CD4-positive, alpha-beta T cell treated with Interferon alpha-2 for 1 hour (primary cell): ENCODE results near the gene ADORA2B.
"Not testable (repeated sequence)": the region's sequence is repeated elsewhere in the genome, so short reads cannot be mapped to it uniquely, and the experiment has no call there.

Experiments
- DNase-seq, 2 donors: peaks; one replicate each; pipeline ENCODE4 v3.0.0-alpha.2; 2020 to 2022

The ADORA2B gene

DNA sequence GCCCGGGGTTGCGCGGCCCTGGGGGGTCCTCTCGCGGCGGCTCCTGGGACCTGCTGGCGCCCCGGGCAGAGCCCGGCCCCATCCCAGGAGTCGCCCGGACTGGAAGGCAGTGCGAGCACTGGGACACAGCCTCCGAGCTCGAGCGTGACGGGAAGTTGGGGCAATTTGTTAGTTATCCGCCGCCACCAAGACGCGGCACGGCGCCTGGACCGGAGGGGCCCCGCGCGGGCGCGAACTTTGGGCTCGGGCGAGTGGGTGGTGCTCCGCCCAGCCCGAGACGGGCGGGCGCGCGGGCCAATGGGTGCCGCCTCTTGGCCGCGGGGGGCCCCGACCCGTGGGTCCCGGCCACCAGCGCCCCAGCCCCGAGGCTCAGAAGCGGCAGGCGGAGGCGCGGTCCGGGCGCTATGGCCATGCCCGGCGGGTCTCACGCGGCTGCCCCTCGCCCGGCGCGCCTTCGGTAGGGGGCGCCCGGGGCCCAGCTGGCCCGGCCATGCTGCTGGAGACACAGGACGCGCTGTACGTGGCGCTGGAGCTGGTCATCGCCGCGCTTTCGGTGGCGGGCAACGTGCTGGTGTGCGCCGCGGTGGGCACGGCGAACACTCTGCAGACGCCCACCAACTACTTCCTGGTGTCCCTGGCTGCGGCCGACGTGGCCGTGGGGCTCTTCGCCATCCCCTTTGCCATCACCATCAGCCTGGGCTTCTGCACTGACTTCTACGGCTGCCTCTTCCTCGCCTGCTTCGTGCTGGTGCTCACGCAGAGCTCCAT lies at the start of gene ADORA2B:
Gene ADORA2B, plus strand, starts transcription at position 372 of the 768 bp plus-strand sequence. Its CDS starts 119 bp downstream, at position 491.
- peak; percentile 24 to 36 for DNase-seq

DNA sequence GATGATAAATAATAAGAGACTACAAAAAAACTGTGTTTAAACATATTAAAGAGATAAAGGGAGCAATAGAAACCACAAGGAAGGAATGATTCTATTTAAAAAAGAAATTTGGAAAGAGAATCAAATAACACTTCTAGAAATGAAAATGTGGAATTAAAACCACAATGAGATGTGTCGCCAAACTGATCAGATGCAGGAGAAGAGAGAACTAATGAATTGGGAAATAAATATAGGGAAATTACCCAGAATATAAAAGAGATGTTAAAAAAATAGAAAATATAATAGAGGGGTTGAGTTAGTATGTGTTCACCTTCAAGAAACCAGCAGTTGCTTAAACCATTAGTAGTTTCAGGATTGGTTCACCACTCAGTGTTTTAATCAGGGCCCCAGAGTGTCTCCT lies 48.7 kb upstream of the ADORA2B start:
- no peak for DNase-seq

DNA sequence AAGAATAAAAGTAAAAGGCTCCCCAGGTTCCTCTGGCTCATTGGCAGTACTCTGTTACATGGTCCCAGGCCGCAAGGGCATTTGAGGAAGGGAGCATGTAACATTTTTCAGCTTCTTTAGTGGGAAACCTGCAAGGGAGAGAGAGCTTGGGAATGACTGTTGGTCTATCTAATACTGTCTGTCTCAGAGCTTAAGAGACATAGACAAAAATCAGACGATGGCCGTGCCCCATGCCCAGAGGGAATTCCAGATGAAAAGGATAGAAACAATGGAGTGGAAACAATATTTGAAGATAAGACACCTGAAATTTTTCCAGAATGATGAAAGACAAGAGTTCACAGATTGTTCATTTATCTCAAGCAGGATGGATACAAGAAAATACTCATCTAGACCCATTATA lies 48.1 kb upstream of the ADORA2B start:
- DNase-seq: no peak

DNA sequence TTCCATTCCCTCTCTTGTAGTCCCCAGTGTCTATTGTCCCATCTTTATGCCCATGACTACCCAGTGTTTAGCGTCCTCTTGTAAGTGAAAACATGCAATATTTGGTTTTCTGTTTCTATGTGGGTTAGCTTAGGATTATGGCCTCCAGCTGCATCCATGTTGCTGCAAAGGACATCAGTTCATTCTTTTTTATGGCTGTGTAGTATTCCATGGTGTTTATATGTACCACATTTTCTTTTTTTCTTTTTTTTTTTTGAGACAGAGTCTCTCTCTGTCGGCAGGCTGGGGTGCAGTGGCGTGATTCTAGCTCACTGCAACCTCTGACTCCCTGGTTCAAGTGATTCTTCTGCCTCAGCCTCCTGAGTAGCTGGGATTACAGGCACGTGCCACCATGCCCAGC lies 45.3 kb upstream of the ADORA2B start:
- DNase-seq: not testable (repeated sequence)

DNA sequence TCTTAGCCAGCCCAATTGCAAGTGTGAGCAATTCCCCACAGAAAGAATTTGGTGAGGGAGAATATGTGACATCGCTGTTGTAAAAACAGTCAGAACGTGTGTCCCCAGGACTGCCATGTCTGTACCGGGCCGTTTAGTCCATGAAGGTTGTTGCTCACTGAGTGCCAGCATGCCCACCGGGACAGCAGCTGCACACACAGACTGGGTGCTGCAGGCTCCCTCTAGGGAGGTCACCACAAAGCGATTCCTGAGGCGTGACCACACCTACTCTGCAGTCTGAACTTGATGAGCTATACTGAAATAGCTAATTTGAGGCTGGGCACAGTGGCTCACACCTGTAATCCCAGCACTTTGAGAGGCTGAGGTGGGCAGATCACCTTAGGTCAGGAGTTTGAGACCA lies 44.1 kb upstream of the ADORA2B start:
- DNase-seq: no peak

DNA sequence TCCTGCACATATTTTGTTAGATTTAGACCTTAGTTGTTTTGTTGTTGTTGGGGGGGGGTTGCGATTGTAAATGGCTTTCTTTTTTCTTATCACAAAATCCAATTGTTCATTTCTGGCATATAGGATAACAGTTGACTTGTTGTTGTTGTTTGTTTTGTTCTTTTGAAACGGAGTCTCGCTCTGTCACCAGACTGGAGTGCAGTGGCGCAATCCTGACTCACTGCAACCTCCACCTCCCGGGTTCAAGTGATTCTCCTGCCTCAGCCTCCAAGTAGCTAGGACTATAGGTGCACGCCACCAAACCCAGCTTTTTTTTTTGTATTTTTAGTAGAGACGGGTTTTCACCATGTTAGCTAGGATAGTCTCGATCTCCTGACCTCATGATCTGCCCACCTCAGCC lies 39.7 kb upstream of the ADORA2B start:
- DNase-seq: not testable (repeated sequence)

DNA sequence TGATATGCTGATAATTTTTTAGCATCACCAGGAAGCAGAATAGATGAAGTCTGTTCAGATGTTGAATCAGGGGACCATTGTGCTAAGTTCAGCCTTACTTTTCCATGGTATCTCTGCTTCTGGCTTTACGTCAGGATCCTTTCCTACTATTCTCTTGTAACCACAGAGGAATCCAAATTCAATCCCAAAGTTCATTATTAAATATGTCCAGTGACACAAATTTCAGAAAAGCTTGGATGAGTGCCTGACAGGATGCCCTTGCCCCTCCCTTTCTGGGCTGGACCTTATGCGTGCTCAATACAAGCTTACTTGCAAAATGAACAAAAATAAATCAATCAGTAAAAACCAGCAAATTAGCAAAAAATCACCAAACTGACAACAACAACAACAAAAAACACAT lies 37.6 kb upstream of the ADORA2B start:
- no peak for DNase-seq

DNA sequence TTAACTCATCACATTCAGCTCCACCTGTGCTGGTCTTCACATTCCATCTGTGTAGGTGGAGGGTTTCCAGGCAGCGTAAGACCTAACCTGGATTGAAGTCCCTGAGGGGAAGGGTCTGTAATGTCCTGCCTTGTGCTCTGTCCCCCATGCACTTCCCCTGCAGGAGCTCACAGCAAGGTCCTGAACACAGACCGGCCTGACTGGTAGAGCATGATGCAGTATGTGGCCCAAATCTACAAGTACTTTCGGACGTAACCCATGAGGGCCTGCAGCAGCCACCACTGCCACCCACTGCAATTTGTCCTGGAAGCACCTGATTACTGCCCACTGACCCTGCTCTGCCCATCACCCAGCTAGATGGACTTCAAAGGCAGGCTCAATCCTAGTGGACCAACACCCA lies 36.6 kb upstream of the ADORA2B start:
- DNase-seq: no peak

DNA sequence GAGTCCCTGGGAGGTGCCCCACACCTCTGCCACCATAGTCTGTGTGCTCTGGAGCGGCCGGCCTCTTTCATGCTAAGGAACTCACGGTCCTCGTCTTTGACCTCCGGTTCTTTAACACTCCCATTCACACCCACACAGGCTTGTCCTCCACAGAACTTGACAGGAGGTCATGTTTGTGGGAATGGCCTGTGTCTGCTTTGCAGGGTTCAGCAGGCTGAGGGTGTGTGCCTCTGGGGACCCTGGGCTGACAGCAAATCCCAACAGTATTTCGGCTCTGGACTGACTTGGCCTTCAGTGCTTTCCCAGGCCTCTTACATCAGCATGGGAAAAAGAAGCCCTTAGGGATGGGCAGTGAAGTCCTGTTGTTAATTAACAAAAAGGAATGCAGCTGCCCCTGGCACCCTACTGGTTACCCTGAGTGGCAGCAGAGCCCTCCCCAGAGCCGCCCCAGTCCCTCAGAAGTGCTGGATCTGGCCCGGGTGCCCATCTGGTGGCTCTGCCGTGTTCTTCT lies 35.4 kb upstream of the ADORA2B start:
- no peak for DNase-seq

DNA sequence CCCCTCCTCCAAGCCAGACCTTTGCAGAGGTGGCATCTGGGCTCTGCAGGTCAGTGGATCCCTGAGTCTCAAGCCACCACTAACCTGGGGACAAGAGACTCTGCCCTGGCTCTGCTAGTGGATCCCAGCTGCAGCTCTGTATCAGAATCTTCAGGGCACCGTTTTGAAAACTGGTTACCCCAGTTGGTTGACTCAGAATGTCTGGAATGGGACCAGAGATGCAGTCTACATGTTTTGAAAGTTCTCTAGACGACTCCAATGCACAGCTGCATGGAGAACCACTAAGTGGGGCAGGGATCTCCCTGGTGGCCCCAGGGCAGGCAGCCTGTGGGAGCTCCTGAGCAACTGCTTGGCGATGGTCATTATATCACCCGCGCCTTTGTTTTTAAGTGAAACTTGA lies 34.1 kb upstream of the ADORA2B start:
- no peak for DNase-seq

DNA sequence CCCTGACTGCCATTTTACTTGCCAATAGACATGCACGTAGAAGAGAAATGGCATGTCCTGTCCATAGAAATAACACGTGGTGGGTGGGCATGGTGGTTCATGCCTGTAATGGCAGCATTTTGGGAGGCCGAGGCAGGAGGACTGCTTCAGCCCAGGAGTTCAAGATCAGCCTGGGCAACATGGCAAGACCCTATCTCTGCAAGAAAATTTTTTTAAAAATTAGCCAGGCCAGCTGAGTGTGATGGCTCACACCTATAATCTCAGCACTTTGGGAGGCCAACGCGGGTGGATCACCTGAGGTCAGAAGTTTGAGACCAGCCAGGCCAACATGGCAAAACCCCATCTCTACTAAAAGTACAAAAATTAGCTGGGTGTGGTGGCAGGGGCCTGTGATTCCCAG lies 33.2 kb upstream of the ADORA2B start:
- DNase-seq: not testable (repeated sequence)

DNA sequence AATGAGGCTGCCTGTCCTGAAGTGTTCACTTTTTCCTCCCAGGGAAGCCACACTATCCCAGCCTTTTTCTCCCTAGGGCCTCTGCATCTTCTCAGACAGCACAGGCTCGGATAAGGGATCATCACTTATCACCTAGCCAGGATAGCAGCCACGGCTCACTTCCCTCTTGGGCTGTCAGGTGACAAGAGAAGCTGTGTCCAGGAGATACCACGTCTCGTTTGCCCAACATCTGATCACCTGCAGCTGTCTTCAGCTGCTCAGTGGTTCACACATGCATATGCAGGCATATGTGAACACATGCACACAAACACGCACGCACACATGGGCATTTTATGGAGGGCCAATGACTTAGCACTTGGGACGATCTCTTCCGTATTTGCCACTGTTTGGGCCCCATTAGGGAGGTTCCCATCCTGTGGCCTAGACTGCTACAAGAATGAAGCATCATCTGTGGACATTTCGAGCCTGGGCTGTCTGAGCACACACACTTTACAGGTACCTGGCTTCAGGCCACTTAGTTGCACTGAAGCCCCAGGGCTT lies 32.4 kb upstream of the ADORA2B start:
- no peak for DNase-seq

DNA sequence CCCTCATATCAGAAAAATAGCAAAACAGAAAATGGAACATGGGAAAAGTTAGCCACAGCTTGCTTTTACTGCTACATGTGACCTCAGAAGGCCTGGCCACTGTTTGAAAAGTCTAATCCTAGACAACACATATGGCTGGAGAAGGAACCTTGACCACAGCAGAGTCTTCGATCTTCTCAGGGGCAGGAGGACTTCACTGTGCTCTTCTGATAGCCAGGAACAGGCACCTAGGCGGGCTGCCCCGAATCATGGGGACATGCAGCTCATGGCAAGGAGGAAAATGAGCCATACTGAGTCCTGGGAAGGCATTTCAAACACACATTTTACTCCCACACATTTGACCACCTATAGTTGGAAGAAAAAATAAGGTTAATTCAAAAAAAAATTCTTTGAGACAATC lies 31.1 kb upstream of the ADORA2B start:
- DNase-seq: no peak

DNA sequence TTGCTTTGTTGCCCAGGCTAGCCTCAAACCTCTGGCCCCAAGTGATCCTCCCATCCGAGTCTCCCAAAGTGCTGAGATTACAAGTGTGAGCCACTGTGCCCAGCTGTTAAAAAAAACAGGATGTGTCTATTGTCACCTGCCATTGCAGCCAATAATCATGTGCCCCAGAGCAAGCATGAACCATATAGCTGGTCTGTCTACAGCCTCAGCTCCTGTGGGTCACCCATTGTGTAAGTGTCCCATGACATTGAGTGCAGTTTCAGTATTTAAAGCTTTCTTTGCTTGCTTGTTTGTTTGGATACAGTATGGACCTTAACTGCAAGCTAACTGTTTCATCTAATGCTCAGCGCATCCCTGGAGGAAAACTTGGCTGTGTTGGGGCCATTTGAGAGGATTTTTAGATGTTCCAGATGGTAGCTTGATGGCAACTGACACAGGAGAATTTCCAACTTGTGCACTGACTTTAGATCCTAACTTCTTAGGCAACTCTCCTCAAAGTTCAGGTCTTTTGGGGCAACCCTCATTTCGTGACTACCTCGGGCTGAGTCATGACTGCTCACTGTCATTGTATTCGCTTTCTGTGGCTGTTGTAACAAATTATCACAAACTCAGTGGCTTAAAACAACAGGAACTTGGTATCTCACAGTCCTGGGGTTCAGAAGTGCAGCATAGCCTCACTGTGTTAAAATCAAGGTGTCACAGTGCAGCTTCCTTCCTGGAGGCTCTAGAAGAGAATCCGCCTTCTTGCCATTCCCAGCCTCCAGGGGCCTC lies 30.3 kb upstream of the ADORA2B start:
- no peak for DNase-seq

DNA sequence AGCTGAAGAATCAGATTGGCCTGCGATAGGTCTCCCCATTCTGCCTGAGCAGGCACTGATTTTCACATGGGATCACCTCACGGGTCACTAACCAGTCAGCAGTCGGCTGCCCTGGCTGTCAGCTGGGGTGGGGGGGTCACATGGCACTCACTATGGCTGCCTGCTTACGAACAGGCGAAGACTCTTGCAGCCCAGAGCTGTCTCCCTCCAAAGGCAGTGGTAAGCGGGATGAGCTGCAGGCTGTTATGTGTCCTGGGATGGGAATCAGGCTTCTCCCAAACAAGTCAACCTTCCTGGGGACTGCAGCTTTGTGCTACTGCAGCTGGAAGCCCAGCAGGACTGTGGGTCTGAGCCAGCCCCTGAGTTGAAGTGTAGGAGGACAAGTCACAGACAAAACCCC lies 29.0 kb upstream of the ADORA2B start:
- no peak for DNase-seq

DNA sequence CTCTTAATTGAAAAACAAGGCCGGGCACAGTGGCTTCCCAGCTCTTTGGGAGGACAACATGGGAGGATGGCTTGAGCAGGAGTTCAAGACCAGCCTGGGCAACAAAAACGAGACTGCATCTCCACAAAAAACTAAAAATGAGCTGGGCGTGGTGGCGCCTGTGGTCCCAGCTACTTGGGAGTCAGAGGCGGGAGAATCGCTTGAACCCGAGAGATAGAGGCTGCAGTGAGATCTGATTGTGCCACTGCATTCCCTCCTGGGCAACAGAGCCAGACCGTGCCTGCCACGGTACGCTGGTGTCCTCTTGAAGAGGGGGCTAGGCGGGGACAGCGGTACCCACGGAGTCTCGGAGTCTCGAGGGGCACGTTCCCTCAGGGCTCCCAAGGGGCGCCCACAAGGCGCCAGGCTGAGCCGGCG lies 27.9 kb upstream of the ADORA2B start:
- DNase-seq: no peak

DNA sequence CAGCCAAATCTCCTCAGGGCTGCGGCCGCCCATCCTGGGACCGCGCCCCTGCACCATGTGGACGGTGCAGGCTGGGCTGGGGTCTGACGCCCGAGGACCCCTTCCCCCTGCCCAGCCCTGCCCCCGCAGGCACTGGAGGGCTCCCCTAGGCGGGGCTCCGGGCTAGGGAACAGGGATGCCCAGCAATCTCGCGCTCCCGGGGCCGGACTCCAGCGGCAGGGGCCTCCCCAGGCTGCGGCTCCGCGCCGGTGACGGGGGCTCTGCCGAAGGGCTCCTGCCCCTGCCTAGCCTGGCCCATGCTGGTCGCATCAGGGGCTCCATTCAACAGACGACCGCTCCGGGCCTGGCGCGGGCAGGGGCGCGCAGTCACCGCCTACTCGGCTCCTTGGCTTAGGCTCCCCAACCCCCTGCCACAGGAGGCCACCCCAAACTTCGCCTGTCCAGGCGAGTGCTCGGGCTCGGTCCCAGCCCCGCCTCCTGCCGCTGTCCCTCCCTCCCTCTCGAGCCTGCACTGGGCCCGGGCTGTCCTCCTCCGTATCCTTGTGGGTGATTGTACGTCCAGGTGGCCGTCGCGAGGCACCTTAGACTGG lies 27.4 kb upstream of the ADORA2B start:
- no peak for DNase-seq

DNA sequence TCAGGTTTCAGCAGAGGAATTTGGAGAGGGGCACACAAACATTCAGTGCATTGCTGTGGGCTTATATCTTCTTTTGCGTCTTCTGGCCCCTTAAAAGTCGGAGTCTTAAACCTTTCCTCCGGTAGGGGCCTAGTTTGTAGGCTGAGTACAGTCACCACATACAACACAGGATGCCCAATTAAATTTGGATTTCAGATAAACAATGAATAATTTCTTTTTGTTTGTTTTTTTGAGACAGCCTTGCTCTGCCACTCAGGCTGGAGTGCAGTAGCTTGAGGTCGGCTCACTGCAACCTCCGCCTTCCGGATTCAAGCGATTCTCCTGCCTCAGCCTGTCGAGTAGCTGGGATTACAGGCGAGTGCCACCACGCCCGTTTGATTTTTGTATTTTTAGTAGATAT lies 26.7 kb upstream of the ADORA2B start:
- no peak for DNase-seq

DNA sequence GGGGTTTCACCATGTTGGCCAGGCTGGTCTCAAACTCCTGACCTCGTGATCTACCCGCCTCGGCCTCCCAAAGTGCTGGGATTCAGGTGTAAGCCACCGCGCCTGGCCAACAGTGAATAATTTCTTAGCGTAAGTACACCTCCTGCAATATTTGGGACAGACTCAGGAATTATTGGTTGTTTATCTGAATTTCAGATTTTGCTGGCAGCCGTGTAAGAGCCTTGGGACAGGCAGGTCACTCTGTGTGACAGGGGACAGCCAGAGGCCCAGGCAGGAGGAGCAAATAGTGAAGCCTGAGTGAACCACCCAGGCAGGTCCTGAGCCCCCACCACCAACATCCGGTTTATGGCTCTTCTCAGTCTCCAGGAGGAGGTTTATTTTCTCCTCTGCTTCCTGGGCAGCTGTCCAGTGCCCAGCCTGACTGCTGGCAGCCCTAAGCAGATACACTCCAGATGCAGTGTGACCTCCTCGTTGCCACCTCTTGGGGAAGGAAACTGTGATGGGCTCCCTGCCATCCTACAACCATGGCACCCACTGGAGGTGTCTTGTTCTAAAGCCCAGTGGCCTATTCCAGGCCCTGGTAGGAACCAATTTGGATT lies 26.2 kb upstream of the ADORA2B start:
- no peak for DNase-seq

DNA sequence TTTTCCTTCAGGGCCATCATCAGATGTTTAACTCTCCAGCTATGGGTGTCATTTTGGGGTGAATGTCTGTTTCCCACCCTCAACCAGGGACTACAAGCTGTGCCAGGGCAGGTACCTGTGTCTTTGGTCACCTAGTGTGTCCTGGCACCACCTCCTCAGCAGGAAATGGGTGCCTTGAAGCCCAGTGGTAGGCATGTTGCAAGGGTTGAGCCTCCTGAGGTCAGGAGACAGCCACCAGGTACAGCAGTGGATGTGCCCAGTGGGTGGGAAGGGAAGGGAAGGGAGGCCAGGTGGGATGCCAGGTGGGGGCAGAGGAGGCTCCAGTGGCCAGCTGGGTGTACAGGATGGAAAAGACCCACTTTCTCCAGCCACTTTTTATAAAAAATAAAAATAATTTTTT lies 25.5 kb upstream of the ADORA2B start:
- no peak for DNase-seq

DNA sequence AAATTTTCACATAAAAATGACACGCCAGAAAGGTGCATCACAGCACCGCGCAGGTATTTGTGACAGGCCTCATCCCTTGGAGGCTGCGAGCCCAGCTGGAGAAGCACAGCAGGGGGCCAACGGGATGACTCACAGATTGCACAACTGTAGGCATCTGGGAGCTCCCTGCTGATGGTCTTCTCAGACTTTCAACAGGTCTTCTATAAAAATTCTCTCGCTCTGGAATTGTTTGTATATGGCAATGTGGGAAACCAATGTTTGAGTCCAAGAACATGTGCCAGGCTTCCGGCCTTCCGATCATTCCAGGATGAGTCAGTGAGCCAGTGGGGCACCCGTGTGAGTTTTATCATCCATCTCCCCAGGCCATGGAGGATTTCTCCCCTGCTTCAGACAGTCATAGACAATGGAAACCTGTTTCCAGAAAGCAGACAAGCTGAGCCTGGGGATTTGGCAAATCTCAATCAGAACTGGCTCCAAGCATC lies 24.1 kb upstream of the ADORA2B start:
- no peak for DNase-seq

DNA sequence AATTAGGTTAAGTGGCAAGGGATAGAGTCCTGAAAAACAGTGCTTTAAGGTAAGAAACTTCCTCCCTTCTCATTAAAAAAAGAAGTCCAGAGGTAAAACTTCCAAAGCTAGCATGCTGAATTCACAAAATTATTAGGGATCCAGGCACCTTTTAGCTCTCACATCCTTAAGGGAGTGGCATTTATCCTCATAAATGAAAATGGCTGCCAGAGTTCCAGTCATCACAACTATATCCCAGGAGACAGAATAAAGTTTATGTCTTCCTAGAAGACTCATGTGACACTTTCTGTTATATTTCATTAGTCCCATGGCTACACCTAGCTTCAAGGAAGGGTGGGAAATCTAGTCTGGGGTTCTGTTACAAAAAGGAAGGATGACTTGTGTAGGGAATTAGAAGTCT lies 23.3 kb upstream of the ADORA2B start:
- DNase-seq: no peak

DNA sequence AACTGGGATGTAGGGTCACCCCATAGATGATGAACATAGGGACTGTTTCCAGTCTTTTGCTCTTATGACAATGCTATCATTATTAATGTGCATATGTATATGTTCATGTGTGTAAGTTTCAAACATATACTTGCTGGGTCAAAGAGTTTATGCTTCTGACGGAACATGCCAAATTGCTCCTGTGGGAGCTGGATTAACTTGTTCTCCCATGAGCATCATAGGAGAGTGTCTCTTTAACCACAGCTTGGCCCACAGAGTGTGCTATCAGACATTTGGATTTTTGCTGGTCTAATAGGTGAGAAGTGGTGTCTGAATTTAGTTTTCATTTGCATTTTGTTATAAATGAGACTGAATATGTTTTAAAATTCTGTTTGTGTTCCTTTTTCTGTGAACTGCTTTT lies 22.3 kb upstream of the ADORA2B start:
- DNase-seq: no peak
